HepG2 (cell line): Measurements from ENCODE around the gene SSNA1. TPM values are rescaled to one million over a fixed set of nuclear protein-coding genes. Genes with fewer than 3 reads are reported as not detected.

Experiments
- GPN1 ChIP-seq: sonication (generic); formaldehyde crosslinking; IDR thresholded peaks from 2 replicates; pipeline ENCODE4 v1.5.1; 2020; ENCODE audit warnings: missing genetic modification reagents, borderline replicate concordance
- KLF6 ChIP-seq: IDR thresholded peaks from 2 replicates; pipeline ENCODE4 v1.8.0; 2016; ENCODE audit warnings: missing biosample characterization, missing genetic modification reagents
- PCBP2 ChIP-seq: fragments of 200-400 bp; formaldehyde crosslinking; optimal IDR thresholded peaks from 2 replicates; pipeline ENCODE3; 2018; ENCODE audit warnings: low read length, low read depth; ENCODE audit not compliant: poor library complexity, severe bottlenecking
- SOX6 ChIP-seq, 2 experiments: fragments of 450-650 bp in 1 of 2; sonication (generic) in 1 of 2; formaldehyde crosslinking in 1 of 2; IDR thresholded peaks; 2 replicates each; pipeline versions ENCODE4 v1.4.0 to v1.6.1; 2017 to 2020; ENCODE audit warnings: antibody characterized with exemption in 1 of 2, mild to moderate bottlenecking in 1 of 2, missing genetic modification reagents in 1 of 2
- SRSF4 ChIP-seq: fragments of 200-400 bp; formaldehyde crosslinking; IDR thresholded peaks from one replicate; pipeline ENCODE4 v1.6.1; 2018; ENCODE audit warnings: mild to moderate bottlenecking, low read depth, low read length, moderate library complexity; ENCODE audit not compliant: poor library complexity, severe bottlenecking
- ZFP62 ChIP-seq: sonication (generic); formaldehyde crosslinking; IDR thresholded peaks from 2 replicates; pipeline ENCODE4 v1.4.0; 2020; ENCODE audit warnings: missing genetic modification reagents
- ZMYM3 ChIP-seq: sonication (generic); formaldehyde crosslinking; IDR thresholded peaks from 2 replicates; pipeline ENCODE4 v1.5.1; 2020; ENCODE audit warnings: mild to moderate bottlenecking, missing genetic modification reagents
- ZNF652 ChIP-seq: IDR thresholded peaks from 2 replicates; pipeline ENCODE4 v1.6.1; 2016; ENCODE audit warnings: low read depth, borderline replicate concordance
- ZNF678 ChIP-seq: sonication (generic); formaldehyde crosslinking; IDR thresholded peaks from 2 replicates; pipeline ENCODE4 v1.4.0; 2020; ENCODE audit warnings: mild to moderate bottlenecking, missing genetic modification reagents
- polyA plus RNA-seq, 8 experiments: library from polyadenylated mRNA; depleted of rRNA in 3 of 8; stranded (reverse) in 7 of 8; unstranded in 1 of 8; fragments of >200 nt; fragmentation: Illumina TruSeq in 4 of 8; extraction: Trizol in 4 of 8; gene quantifications; 2 replicates each; pipeline versions ENCODE4 v1.2.1 to v1.2.3, GENCODE V29; 2011 to 2016; ENCODE audit warnings: low read depth in 4 of 8, missing spikeins in 1 of 8, mixed read lengths in 1 of 8; ENCODE audit not compliant: insufficient read depth in 1 of 8
- total RNA-seq, 5 experiments: library from RNA; depleted of rRNA; stranded (reverse); fragments of >200 nt; fragmentation: Illumina TruSeq; extraction: Trizol; gene quantifications; 2 replicates each; pipeline ENCODE4 v1.2.3, GENCODE V29; 2016; ENCODE audit warnings: low read depth in 1 of 5
- TF ChIP-seq, protein P1 (sequence below): sonication (generic); formaldehyde crosslinking; IDR thresholded peaks from one replicate; pipeline ENCODE4 v1.5.1; 2020; ENCODE audit warnings: mild to moderate bottlenecking, missing genetic modification reagents; ENCODE audit errors: not compliant biosample characterization
- TF ChIP-seq, protein P2 (sequence below): sonication (generic); formaldehyde crosslinking; IDR thresholded peaks from 2 replicates; pipeline ENCODE4 v1.5.1; 2020; ENCODE audit warnings: mild to moderate bottlenecking, missing genetic modification reagents, moderate library complexity
- TF ChIP-seq, protein P3 (sequence below): sonication (generic); formaldehyde crosslinking; IDR thresholded peaks from 2 replicates; pipeline ENCODE4 v1.8.1; 2023; ENCODE audit warnings: mild to moderate bottlenecking, missing genetic modification reagents

SSNA1 gene
- total and polyA plus RNA-seq, 2 of the 13 experiments (the other 11 are each of a cell fraction or from before 2014, with no cell fraction given) = 35.9 to 49.4 TPM

DNA sequence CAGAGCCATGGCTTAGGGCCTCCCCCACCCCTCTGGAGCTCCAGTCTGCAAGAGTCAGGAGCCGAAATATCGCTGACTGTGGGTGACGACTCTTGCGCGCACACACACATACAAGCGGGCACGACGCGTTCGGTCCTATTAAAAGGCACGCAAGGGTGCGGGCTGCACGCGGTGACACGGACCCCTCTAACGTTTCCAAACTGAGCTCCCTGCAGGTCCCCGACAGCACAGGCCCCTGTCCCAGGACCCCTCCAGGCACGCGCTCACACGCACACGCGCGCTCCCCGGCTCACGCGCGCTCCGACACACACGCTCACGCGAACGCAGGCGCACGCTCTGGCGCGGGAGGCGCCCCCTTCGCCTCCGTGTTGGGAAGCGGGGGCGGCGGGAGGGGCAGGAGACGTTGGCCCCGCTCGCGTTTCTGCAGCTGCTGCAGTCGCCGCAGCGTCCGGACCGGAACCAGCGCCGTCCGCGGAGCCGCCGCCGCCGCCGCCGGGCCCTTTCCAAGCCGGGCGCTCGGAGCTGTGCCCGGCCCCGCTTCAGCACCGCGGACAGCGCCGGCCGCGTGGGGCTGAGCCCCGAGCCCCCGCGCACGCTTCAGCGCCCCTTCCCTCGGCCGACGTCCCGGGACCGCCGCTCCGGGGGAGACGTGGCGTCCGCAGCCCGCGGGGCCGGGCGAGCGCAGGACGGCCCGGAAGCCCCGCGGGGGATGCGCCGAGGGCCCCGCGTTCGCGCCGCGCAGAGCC is 49.6 kb upstream of the SSNA1 start, which contains the start of gene GRIN1 (continued):
- TF ChIP-seq, protein P1, sequence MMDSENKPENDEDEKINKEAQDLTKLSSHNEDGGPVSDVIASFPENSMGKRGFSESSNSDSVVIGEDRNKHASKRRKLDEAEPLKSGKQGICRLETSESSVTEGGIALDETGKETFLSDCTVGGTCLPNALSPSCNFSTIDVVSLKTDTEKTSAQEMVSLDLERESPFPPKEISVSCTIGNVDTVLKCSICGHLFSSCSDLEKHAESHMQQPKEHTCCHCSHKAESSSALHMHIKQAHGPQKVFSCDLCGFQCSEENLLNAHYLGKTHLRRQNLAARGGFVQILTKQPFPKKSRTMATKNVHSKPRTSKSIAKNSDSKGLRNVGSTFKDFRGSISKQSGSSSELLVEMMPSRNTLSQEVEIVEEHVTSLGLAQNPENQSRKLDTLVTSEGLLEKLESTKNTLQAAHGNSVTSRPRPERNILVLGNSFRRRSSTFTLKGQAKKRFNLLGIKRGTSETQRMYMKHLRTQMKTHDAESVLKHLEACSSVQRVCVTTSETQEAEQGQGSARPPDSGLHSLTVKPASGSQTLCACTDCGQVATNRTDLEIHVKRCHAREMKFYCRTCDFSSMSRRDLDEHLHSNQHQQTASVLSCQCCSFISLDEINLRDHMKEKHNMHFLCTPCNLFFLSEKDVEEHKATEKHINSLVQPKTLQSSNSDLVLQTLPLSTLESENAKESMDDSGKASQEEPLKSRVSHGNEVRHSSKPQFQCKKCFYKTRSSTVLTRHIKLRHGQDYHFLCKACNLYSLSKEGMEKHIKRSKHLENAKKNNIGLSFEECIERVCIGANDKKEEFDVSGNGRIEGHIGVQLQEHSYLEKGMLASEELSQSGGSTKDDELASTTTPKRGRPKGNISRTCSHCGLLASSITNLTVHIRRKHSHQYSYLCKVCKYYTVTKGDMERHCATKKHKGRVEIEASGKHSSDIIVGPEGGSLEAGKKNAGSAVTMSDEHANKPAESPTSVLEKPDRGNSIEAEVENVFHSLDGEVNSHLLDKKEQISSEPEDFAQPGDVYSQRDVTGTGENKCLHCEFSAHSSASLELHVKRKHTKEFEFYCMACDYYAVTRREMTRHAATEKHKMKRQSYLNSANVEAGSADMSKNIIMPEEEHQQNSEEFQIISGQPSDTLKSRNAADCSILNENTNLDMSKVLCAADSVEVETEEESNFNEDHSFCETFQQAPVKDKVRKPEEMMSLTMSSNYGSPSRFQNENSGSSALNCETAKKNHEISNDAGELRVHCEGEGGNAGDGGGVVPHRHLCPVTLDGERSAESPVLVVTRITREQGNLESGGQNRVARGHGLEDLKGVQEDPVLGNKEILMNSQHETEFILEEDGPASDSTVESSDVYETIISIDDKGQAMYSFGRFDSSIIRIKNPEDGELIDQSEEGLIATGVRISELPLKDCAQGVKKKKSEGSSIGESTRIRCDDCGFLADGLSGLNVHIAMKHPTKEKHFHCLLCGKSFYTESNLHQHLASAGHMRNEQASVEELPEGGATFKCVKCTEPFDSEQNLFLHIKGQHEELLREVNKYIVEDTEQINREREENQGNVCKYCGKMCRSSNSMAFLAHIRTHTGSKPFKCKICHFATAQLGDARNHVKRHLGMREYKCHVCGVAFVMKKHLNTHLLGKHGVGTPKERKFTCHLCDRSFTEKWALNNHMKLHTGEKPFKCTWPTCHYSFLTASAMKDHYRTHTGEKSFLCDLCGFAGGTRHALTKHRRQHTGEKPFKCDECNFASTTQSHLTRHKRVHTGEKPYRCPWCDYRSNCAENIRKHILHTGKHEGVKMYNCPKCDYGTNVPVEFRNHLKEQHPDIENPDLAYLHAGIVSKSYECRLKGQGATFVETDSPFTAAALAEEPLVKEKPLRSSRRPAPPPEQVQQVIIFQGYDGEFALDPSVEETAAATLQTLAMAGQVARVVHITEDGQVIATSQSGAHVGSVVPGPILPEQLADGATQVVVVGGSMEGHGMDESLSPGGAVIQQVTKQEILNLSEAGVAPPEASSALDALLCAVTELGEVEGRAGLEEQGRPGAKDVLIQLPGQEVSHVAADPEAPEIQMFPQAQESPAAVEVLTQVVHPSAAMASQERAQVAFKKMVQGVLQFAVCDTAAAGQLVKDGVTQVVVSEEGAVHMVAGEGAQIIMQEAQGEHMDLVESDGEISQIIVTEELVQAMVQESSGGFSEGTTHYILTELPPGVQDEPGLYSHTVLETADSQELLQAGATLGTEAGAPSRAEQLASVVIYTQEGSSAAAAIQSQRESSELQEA (CRISPR knock-in tag) = no peak
- TF ChIP-seq ZFP62 (CRISPR knock-in tag) (no peak), ZMYM3 (CRISPR knock-in tag) (no peak), SRSF4 (no peak), PCBP2 (no peak), ZNF678 (CRISPR knock-in tag) (no peak), ZNF652 (no peak), KLF6 (CRISPR knock-in tag) (0 out of 2 replicates have a peak, but pooled peaks have one; percentile 63), GPN1 (CRISPR knock-in tag) (no peak), SOX6 (IDR thresholded peaks at IDR 0.05) (no peak), SOX6 (CRISPR knock-in tag; IDR thresholded peaks at IDR 0.05) (no peak)
- TF ChIP-seq, protein P2, sequence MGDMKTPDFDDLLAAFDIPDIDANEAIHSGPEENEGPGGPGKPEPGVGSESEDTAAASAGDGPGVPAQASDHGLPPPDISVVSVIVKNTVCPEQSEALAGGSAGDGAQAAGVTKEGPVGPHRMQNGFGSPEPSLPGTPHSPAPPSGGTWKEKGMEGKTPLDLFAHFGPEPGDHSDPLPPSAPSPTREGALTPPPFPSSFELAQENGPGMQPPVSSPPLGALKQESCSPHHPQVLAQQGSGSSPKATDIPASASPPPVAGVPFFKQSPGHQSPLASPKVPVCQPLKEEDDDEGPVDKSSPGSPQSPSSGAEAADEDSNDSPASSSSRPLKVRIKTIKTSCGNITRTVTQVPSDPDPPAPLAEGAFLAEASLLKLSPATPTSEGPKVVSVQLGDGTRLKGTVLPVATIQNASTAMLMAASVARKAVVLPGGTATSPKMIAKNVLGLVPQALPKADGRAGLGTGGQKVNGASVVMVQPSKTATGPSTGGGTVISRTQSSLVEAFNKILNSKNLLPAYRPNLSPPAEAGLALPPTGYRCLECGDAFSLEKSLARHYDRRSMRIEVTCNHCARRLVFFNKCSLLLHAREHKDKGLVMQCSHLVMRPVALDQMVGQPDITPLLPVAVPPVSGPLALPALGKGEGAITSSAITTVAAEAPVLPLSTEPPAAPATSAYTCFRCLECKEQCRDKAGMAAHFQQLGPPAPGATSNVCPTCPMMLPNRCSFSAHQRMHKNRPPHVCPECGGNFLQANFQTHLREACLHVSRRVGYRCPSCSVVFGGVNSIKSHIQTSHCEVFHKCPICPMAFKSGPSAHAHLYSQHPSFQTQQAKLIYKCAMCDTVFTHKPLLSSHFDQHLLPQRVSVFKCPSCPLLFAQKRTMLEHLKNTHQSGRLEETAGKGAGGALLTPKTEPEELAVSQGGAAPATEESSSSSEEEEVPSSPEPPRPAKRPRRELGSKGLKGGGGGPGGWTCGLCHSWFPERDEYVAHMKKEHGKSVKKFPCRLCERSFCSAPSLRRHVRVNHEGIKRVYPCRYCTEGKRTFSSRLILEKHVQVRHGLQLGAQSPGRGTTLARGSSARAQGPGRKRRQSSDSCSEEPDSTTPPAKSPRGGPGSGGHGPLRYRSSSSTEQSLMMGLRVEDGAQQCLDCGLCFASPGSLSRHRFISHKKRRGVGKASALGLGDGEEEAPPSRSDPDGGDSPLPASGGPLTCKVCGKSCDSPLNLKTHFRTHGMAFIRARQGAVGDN (CRISPR knock-in tag) = 0 out of 2 replicates have a peak, but pooled peaks have one; percentile 20
- TF ChIP-seq, protein P3, sequence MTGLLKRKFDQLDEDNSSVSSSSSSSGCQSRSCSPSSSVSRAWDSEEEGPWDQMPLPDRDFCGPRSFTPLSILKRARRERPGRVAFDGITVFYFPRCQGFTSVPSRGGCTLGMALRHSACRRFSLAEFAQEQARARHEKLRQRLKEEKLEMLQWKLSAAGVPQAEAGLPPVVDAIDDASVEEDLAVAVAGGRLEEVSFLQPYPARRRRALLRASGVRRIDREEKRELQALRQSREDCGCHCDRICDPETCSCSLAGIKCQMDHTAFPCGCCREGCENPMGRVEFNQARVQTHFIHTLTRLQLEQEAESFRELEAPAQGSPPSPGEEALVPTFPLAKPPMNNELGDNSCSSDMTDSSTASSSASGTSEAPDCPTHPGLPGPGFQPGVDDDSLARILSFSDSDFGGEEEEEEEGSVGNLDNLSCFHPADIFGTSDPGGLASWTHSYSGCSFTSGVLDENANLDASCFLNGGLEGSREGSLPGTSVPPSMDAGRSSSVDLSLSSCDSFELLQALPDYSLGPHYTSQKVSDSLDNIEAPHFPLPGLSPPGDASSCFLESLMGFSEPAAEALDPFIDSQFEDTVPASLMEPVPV (CRISPR knock-in tag) = no peak
